Right forelimb (tissue), 1 donor: ENCODE results near the gene ROPN1L.
A peak's percentile ranks its signal among the peaks of the same experiment; 100 is the strongest.

Experiments
- DNase-seq: peaks from one replicate; pipeline ENCODE4 v3.0.0-alpha.2; 2018

ROPN1L gene

DNA sequence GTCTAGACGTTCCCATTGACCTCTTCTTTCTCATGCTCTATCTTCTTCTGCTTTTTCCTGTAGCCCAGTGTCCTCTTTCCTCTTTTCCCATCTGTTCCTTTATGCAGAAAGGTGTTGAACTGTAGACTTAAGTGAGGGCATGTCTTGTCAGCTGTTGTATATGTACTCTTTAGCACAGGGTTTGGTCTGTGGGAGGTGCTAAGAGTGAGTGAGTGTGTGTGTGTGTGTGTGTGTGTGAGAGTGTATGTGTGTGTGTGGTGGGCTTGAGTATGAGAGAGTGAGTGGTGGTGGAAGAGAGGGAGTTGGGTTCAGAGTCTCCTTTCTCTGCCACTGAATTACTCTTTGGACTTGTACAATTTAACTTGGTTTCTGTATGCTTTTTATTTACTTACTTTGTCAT is 10.3 kb upstream of the ROPN1L start:
- DNase-seq: no peak

DNA sequence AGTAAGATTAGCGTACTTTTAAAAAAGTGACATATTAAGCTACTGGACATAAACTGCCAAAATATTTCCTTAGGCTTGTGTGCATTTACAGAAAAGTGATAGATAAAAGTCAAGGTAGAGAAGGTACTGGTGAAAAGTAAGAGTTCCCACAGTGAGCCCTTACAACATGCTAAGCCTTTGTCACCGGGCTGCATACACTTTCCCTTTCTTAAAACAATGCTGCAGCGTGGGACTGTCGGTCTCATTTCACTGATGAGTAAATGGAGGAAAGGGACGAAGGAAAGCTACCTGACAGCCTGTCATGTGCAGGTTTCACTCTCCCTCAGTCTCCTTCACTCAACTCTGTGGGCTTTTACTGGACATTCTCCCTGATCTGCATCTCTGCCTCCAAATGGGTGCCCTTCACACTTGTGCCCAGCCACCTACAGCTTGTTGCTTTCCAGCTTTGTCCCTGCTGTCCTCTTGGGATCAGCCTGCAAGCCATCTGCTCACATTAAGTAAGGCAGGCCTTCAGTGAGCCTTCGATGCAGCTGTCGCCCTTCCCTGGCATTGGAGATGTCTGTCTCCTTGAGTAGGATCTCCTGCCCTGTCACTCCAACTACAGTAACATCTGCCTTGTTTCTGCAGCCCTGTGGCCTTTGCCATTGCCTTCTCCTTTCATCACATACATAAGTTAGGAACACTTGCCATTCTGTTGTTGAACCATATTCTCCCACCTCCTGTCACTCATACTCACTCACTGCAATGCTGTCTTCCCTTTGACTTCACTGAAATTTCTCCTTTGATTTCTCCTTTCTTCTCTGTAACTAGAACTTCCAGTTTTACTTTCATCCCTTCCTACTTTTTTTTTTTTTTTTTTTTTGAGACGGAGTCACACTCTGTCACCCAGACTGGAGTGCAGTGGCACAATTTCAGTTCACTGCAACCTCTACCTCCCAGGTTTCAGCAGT is 9.3 kb upstream of the ROPN1L start:
- no peak for DNase-seq

DNA sequence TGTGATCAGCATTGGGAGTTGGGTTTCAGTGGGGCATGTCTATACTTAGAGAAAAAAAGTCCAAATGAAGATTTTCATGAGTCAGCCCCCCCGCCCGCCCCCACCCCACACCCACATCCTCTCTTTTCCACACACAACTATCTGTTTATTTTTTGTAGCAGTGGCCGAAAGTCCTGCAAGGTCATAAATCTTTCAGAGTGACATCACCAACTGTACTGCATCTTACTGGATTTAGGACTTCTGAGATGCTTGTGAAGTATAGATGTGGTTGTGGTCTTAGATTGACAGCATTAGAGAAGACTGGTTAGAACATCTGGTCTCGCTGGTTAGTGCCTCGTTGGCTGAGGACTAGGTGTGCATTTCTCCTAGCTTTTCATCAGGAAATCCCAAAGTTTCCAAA is 7.3 kb upstream of the ROPN1L start:
- no peak for DNase-seq

DNA sequence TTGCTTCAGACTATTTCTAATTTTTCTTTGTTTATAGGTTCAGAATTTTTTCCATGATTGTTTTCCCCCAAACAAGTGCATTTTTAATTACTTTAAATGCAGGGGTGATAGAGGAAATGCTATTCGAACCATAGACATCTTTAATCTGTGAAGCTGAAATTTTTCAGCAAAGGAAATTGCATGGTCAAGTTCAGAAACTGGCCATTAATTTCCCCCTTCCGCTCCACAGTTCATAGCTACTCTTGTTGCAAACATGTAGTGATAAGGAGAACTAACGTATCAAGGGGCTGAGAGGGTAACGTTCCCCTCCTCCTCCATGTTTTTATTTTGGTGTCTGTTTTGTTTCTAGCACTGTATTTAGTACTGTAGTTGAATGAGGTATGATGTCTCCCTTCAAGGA is 3.4 kb upstream of the ROPN1L start:
- no peak for DNase-seq

DNA sequence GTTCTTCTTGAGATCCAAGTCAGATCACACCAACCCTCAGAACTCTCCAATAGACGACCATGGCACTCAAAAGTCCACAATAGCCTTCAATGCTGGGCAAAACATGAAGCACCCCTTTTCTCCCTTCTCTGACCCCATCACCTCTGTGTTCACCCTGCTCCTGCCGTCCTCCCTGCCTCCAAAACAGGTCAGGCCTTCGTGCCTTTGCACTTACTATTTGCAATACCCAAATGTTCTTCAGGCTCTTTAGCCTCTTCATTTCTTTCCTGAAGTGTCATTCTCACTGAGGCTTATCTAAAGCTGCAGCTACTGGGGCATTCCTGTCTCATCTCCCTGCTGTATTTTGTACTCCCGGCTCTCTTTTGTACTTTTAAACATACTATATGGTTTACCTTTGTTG is 2.0 kb upstream of the ROPN1L start:
- no peak for DNase-seq

DNA sequence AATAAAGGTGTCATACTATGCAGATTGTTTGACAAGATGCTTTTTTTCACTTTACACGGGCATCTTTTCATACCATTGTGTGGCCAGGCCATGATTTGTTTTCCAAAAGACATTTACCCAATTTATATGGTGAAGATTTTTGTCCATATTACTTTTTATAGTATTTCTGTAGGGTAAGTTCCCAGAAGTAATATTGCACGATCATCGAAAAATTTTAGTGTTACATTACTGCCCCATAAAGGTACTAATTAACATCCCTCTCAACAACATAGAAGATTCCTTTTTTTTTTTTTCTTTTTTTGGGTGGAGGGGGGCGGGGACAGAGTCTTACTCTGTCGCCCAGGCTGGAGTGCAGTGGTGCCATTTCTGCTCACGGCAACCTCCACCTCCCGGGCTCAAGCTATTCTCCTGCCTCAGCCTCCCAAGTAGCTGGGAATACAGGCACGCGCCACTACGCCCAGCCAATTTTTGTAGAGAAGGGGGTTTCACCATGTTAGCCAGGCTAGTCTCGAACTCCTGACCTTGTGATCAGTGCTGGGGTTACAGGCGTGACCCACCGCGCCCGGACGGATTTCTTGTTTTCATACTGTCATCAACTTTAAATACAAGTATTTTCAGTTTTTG is 1.2 kb upstream of the ROPN1L start:
- DNase-seq: no peak

DNA sequence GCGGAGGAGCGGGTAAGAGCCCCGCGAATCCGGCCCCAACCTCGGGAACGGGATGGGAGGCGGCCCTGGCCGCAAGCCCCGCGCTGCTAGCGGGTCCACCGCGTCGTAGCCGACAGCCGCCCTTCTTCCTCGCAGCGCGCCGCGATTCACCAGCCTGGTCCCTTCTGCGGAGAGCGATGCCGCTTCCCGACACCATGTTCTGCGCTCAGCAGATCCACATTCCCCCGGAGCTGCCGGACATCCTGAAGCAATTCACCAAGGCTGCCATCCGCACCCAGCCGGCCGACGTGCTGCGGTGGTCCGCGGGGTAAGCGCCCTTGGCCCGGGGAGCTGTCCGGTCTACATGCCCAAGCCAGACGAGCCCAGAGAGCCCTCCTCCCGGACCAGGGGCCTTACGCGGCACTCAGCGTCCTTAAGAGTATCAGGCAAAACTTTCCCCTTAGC is 335 bp downstream of the ROPN1L start:
- no peak for DNase-seq

DNA sequence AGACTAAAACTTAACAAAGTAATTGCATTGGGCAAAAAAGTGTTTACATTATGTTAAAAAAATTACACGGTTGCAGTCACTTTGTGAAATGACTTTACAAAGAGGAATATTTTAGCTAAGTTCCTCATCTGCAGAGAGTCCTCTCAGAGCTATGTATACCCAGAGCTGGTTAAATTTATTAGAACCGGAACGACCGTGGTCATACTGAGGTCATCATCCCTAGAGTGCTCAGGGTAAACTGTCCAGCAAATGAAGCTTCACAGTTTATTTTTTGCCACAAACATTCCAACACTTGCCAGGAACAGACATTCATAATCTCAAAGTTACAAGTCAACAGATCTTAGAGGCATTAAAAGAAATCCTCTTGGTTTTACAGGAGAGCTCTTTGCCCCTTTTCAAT is 897 bp downstream of the ROPN1L start:
- no peak for DNase-seq

DNA sequence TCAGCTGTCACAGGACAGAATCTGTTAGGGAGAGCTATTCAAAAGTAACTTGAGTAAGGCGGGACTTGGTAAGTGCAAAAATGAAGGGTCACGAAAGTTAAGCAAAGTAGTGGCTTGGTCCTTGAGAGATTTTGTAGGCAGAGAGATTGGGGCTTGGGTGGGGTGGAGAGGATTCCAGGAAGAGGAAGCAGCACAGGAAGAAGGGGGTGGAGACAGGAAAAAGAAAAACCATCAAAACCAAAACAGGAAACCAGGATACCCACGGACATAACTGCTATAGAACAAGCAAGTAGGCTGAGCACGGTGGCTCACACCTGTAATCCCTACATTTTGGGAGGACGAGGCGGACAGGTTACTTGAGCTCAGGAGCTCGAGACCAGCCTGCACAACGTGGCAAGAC is 3.7 kb downstream of the ROPN1L start:
- no peak for DNase-seq

DNA sequence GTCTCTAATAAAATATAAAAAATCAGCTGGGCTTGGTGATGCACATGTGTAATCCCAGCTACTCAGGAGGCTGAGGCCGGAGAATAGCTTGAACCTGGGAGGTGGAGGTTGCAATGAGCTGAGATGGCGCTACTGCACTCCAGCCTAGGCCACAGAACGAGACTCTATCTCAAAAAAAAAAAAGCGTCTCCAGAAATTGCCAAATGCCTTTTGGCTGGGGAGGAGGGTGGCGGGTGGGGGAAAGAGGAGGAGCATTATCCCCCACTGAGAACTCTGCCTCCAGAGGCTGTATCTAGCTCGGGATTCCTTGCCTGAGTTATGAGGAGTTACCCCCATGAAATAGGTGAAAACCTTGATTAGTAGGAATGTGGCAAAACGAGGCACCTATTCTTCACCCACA is 4.8 kb downstream of the ROPN1L start:
- DNase-seq: no peak

DNA sequence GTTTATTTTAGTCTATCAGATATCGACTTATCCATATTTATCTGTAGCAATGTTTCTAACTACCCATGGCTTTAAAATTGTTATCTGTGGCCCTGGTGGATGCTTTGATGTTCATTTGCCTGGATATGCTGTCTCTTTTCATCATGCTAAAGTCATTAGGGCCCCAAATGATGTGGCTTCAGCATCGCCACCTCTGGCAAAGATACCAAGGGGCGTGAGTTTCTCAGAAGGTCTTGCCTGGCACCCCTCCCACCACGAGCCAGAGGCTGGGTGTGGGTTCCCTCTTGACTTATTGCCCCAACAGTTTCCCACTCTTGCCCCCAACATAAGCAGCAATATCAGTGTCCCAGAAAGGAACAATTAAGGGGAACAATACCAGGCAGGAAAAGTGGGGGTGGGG is 5.4 kb downstream of the ROPN1L start:
- DNase-seq: no peak

DNA sequence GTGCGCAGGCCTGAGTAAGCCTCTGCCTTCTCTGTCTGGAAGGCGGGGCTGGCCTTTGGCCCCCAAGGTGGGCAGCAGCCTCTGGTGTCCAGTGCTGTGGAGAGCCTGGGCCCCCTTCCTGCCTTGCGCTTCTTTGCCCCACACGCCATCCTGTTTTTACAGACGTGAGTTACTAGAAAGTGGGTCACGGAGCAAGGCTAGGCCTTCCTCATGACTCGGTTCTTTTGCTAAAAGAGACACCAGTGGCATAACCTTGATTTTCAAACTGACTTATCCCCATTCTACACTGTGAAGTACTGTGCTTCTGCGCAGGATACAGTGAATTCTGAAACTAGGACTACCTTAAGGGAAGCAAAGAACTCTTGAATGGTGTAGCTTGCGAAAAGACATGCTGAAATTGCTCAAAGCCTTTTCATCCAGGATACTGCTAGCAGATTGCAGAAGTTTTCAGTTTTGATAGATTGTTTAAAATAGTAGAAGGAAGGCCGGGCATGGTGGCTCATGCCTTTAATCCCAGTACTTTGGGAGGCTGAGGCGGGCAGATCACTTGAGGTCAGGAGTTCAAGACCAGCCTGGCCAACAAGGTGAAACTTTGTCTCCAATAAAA is 7.2 kb downstream of the ROPN1L start:
- no peak for DNase-seq

DNA sequence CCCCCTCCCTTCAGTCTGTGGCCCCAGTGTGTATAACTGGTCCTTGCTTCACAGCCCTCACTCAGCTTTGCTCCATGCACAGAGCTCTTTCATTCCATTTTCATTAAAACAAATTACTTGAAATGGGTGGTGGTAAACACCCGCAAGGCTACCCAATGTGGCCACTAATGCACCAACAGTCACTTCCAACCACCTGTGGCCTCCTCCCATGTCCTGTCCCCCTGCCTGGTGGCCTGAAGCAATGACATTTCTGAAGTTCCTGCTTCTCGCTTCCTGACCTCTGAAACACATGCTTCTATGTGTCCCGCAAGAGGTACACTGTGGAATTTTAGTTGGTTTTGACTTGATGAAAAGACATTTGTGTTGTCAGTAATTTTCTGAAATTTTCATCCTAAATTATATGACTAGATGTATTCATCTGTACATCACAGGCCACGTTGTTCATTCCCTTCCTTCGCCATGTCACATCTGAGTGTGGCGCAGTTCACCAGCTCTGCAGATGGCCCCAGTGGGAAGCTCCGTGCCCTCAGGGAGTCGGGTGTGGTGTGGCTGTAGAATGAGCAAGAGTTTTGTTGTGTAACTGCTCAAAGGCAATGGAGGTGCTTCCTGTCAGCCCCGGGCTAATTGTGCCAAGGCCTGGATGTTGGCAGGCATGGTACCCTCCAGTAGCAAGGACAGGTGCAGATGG is 9.6 kb downstream of the ROPN1L start:
- no peak for DNase-seq

DNA sequence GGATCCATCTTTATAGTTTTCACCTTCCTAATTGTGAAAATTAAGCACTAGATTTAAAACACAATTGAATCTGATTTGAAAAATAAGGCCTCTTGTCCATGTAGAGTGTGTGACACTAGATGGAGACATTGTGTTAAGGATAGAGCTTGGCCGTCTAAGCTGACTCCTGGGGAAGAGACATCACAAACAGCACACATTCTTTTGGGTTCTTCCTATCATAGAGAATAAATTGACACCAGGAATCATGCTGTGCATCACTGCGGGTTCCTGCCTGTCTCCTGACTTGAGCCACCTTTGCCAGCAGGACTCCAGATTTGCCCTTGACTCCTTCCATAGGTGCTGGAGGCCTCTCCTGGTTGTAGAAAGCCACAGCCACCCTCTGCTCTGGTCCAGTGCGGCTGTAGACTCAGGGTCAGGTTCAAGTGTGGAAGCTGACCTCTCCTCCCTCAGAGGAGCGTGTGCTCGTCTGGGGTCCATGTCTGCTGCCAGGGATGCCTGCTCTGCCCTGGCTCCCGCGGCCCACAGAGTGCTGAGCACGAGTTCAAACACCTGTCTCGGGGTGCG is 11.2 kb downstream of the ROPN1L start:
- no peak for DNase-seq

DNA sequence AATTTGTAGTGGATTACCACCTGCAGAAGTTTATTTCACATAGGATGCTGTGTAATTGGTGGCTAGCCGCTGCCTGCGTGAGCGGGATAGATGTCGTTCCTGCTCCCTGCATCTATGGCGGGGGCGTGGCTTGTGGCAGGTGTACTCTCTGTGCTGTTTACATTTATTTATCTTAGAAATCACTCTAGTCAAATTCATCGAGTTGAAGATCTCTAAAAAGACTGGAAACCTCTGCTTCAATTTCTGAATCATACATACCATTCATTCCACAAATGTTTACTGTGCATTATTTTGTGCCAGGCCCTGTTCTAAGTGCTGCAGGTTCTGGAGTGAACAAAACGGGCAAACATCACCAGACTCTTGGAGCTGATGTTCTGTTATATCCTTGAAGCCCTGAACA is 11.9 kb downstream of the ROPN1L start:
- DNase-seq: no peak

DNA sequence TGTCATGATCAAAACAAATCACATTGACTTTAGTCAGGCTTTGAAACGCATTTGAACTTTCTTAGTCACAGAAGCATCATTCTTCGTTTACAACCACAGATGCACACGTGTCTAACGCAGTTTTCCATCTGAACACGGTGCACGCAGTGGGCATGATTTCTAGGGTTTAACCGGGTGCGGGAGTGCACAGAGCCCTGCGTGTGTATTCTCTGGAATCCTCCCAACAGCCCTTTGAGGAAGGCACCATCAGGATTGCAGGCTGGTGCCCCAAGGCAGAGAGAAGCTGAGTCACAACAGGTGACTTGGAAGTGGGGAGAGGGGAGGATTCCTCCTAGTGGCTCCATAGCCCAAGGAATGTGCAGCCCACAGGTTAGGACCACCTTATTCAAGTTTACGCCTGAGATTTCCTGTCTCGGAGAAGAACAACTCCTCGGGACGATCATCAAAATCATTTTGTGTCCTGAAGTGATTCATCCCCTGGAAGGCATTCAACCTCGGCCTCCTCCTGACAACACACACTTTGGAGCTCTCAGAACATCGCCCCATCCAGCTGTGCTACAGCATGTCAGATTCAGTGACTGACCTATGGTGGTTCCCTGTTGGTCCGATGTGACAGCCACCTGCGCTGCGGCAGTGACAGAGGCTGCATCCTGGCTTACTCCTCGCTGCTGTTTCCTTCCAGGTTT is 13.1 kb downstream of the ROPN1L start:
- DNase-seq: peak; percentile 35

DNA sequence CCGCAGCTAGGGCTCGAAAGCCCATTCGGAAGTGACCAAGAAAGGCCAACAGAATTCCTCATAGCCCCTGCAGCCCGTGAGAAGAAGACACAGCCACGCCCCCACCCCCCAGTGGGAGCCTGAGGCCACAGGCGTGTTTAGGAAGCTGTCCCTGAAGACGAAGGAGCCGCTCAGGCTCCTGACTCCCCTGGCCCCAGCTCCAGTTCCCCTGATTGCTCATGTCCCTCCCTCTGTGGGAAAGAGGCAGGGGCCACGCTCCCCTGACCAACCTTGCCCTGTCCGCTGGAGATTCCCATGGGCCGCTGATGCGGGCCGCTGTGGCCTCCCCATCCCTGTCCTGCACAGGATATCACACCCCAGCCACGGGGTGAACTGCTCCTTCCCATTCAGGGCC is 13.6 kb downstream of the ROPN1L start:
- DNase-seq: no peak

DNA sequence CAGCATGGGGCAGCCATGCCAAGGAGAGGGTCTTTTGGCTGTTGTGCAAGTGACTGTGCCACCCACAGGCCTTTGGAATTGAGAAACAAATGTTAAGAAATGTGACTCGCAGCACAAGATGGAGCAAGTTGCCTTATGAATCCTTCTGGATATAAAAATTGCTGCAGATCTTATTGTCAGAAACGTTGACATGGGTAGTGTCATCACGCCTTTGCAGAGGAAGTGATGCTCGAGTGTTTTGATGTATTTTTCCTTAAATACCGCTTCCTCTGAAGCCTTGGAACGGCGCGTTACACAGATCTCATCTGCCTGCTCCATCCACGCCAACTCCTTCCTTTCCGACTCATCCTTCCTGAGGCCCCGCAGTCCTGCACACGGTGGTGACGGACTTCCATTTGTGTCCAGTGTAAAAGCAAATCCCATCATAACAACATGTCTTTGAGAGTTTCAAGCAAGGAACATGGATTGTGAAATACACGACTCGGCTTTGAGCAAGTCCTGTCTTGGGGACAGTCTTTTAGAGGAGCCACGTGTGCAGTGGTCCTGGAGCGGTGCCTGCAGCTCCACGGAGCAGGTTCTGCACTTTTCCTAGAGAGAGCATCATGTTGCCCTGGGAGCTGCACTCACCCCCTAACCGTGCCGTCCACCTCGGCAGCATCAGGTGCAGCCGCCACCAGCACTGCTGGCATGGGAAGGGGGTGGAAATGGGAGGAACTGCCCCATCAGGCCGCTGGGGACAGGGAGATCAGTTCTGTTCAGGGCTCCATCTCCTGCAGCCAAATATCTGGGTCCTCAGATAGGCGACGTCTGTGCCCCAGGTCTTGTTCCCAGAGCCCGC is 15.1 kb downstream of the ROPN1L start:
- DNase-seq: no peak

DNA sequence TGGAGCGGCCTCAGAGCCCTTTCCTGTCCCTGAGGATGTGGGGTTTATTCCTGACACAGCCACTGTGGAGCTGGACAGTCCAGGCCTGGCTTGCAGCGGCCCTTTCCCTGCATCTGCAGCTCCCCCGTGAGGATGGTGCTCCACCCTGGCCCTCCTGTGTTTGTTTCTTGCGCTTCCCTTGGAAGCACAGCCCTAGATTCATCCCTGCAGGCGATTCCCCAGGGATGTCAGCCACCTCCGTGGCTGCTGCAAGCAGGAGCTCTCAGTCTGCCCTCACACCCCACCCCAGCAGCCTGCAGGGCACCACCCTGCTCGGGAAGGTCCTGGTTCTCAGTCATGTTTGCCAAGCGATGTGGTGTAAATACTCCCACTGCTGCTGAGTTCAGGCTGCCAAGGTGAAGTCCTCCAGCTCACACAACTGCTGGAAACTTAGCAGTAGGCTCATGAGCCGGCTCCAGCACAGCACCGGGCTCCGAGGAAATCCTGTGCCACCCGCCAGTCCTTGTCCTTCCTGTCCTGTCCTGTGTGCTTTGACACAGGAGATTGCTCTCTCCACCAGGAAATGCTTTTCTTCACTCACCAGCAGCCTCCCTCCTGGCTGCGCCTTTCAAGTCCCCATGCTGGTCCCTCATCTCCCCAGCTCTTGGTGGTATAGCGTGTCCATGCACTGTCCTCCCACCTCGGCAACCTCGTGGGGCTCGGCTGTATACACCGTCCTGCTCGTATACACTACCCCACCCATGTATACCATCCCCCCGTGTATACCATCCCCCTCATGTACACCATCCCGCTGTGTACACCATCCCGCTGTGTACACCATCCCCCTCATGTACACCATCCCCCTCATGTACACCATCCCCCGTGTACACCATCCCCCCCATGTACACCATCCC is 16.2 kb downstream of the ROPN1L start:
- DNase-seq: no peak
